ENCODE data around the gene EVPL.
"Not testable (repeated sequence)": the region's sequence is repeated elsewhere in the genome, so short reads cannot be mapped to it uniquely, and the experiment has no call there.

EVPL gene

GRCh38 chr17:76027159-76027839 is at the start of gene EVPL:
EVPL (minus strand) TSS chr17:76027306; CDS start chr17:76027198, 108 bp downstream.
- DNase-seq, result no peak

GRCh38 chr17:76076146-76076764 is 49.1 kb upstream of the EVPL start:
- DNase-seq, result no peak

GRCh38 chr17:76075364-76076145 is 48.4 kb upstream of the EVPL start:
- no peak for DNase-seq

GRCh38 chr17:76074390-76075363 is 47.6 kb upstream of the EVPL start, which contains the start of gene GALR2:
GALR2 (plus strand) TSS chr17:76074781; CDS start chr17:76074884, 103 bp downstream.
- DNase-seq, result no peak

GRCh38 chr17:76072148-76072858 is 45.2 kb upstream of the EVPL start, which contains the start of gene SRP68:
SRP68 (minus strand) TSS chr17:76072517; CDS start chr17:76072491, 26 bp downstream.
- DNase-seq, result peak; percentile 57

- no peak for DNase-seq
Observed at GRCh38 chr17:76071531-76072147, 44.5 kb upstream of the EVPL start.

GRCh38 chr17:76065775-76066174 is 38.7 kb upstream of the EVPL start:
- DNase-seq, result no peak

GRCh38 chr17:76063875-76064546 is 36.9 kb upstream of the EVPL start:
- DNase-seq, result no peak

- DNase-seq, result not testable (repeated sequence)
Observed at GRCh38 chr17:76058264-76058663, 31.2 kb upstream of the EVPL start.

- DNase-seq, result no peak
Observed at GRCh38 chr17:76056882-76057281, 29.8 kb upstream of the EVPL start.

- DNase-seq, result no peak
Observed at GRCh38 chr17:76054112-76054476, 27.0 kb upstream of the EVPL start.

GRCh38 chr17:76053246-76054111 is 26.4 kb upstream of the EVPL start:
- DNase-seq, result no peak

- no peak for DNase-seq
Observed at GRCh38 chr17:76051561-76051960, 24.5 kb upstream of the EVPL start.

- no peak for DNase-seq
Observed at GRCh38 chr17:76050538-76051467, 23.7 kb upstream of the EVPL start.

GRCh38 chr17:76049836-76050537 is 22.9 kb upstream of the EVPL start:
- no peak for DNase-seq

- no peak for DNase-seq
Observed at GRCh38 chr17:76049239-76049638, 22.1 kb upstream of the EVPL start.

GRCh38 chr17:76048711-76049110 is 21.6 kb upstream of the EVPL start:
- DNase-seq, result no peak

Data from NCI-H748 treated with DMSO at 0.1 percent for 48 hours (cell line).